HepG2 (cell line): ENCODE measurements around the gene PAK1. TPM values are rescaled to one million over a fixed set of nuclear protein-coding genes. Genes with fewer than 3 reads are reported as not detected.

Experiments
- ATF4 ChIP-seq, 2 experiments: fragments of 450-650 bp in 1 of 2; sonication (generic) in 1 of 2; formaldehyde crosslinking; IDR thresholded peaks; 2 replicates each; pipeline versions ENCODE4 v1.5.0 to v1.8.0; 2020 to 2022; ENCODE audit warnings: mild to moderate bottlenecking in 1 of 2, missing genetic modification reagents in 1 of 2
- DNMT3B ChIP-seq: conservative IDR thresholded peaks from 2 replicates; pipeline ENCODE4 v1.6.1; 2016; ENCODE audit warnings: missing biosample characterization, control low read depth
- EZH2 ChIP-seq: conservative IDR thresholded peaks from 2 replicates; pipeline ENCODE4 v1.6.1; 2012; ENCODE audit warnings: mild to moderate bottlenecking, low read depth, low read length, moderate library complexity
- GRHL1 ChIP-seq: sonication (generic); formaldehyde crosslinking; conservative IDR thresholded peaks from 2 replicates; pipeline ENCODE4 v1.8.0; 2022; ENCODE audit warnings: missing genetic modification reagents
- HNRNPLL ChIP-seq: fragments of 200-400 bp; formaldehyde crosslinking; IDR thresholded peaks from 2 replicates; pipeline ENCODE4 v1.6.1; 2017; ENCODE audit warnings: mild to moderate bottlenecking, low read depth, low read length; ENCODE audit not compliant: poor library complexity, severe bottlenecking
- KDM6A ChIP-seq: IDR thresholded peaks from 2 replicates; pipeline ENCODE4 v1.6.1; 2016; ENCODE audit warnings: low read depth
- PAF1 ChIP-seq: IDR thresholded peaks from 2 replicates; pipeline ENCODE4 v1.6.1; 2016; ENCODE audit warnings: missing genetic modification reagents, missing compliant biosample characterization
- RFX3 ChIP-seq: IDR thresholded peaks from 2 replicates; pipeline ENCODE4 v1.6.1; 2016; ENCODE audit warnings: missing biosample characterization, missing genetic modification reagents
- SIX1 ChIP-seq: sonication (generic); formaldehyde crosslinking; IDR thresholded peaks from 2 replicates; pipeline ENCODE4 v1.4.0; 2020; ENCODE audit warnings: missing genetic modification reagents, borderline replicate concordance
- SNAPC2 ChIP-seq: sonication (generic); formaldehyde crosslinking; IDR thresholded peaks from 2 replicates; pipeline ENCODE4 v1.8.1; 2022; ENCODE audit warnings: mild to moderate bottlenecking, missing genetic modification reagents
- TBX3 ChIP-seq: fragments of 450-650 bp; IDR thresholded peaks from 2 replicates; pipeline ENCODE4 v1.6.1; 2017; ENCODE audit warnings: antibody characterized with exemption, mild to moderate bottlenecking, inconsistent platforms, borderline replicate concordance
- THRA ChIP-seq: sonication (generic); formaldehyde crosslinking; IDR thresholded peaks from 2 replicates; pipeline ENCODE4 v1.4.0; 2020; ENCODE audit warnings: missing genetic modification reagents, borderline replicate concordance
- TMF1 ChIP-seq: sonication (generic); formaldehyde crosslinking; IDR thresholded peaks from 2 replicates; pipeline ENCODE4 v1.8.1; 2022; ENCODE audit warnings: low read depth, missing genetic modification reagents
- ZEB1 ChIP-seq: IDR thresholded peaks from 2 replicates; pipeline ENCODE4 v1.6.1; 2012; ENCODE audit warnings: mild to moderate bottlenecking, low read depth, inconsistent platforms; ENCODE audit not compliant: insufficient replicate concordance
- ZFP1 ChIP-seq: IDR thresholded peaks from 2 replicates; pipeline ENCODE4 v1.6.1; 2016
- ZFP90 ChIP-seq: sonication (generic); formaldehyde crosslinking; IDR thresholded peaks from 2 replicates; pipeline ENCODE4 v1.8.0; 2022; ENCODE audit warnings: missing genetic modification reagents, mild to moderate bottlenecking, inconsistent platforms, borderline replicate concordance
- ZNF382 ChIP-seq: sonication (generic); formaldehyde crosslinking; IDR thresholded peaks from 2 replicates; pipeline ENCODE4 v1.5.0; 2020; ENCODE audit warnings: missing genetic modification reagents, mild to moderate bottlenecking, borderline replicate concordance
- ZNF383 ChIP-seq: sonication (generic); formaldehyde crosslinking; IDR thresholded peaks from 2 replicates; pipeline ENCODE4 v1.4.0; 2020; ENCODE audit warnings: missing genetic modification reagents, mild to moderate bottlenecking, borderline replicate concordance
- ZNF460 ChIP-seq: sonication (generic); formaldehyde crosslinking; IDR thresholded peaks from 2 replicates; pipeline ENCODE4 v1.5.1; 2020; ENCODE audit warnings: missing genetic modification reagents, mild to moderate bottlenecking, borderline replicate concordance
- ZNF484 ChIP-seq: sonication (generic); formaldehyde crosslinking; IDR thresholded peaks from 2 replicates; pipeline ENCODE4 v1.5.1; 2020; ENCODE audit warnings: mild to moderate bottlenecking, low read depth, missing genetic modification reagents, borderline replicate concordance
- ZNF644 ChIP-seq: IDR thresholded peaks from 2 replicates; pipeline ENCODE4 v1.6.1; 2016; ENCODE audit warnings: low read depth
- ZNF703 ChIP-seq: sonication (generic); formaldehyde crosslinking; IDR thresholded peaks from 2 replicates; pipeline ENCODE4 v1.5.1; 2020; ENCODE audit warnings: missing genetic modification reagents, mild to moderate bottlenecking, moderate library complexity, borderline replicate concordance
- polyA plus RNA-seq, 8 experiments: library from polyadenylated mRNA; depleted of rRNA in 3 of 8; stranded (reverse) in 7 of 8; unstranded in 1 of 8; fragments of >200 nt; fragmentation: Illumina TruSeq in 4 of 8; extraction: Trizol in 4 of 8; gene quantifications; 2 replicates each; pipeline versions ENCODE4 v1.2.1 to v1.2.3, GENCODE V29; 2011 to 2016; ENCODE audit warnings: low read depth in 4 of 8, missing spikeins in 1 of 8, mixed read lengths in 1 of 8; ENCODE audit not compliant: insufficient read depth in 1 of 8
- total RNA-seq, 5 experiments: library from RNA; depleted of rRNA; stranded (reverse); fragments of >200 nt; fragmentation: Illumina TruSeq; extraction: Trizol; gene quantifications; 2 replicates each; pipeline ENCODE4 v1.2.3, GENCODE V29; 2016; ENCODE audit warnings: low read depth in 1 of 5
- TF ChIP-seq, protein P1 (sequence below): sonication (generic); formaldehyde crosslinking; IDR thresholded peaks from 2 replicates; pipeline ENCODE4 v1.5.0; 2020; ENCODE audit warnings: mild to moderate bottlenecking, missing genetic modification reagents
- TF ChIP-seq, protein P2 (sequence below): IDR thresholded peaks from 2 replicates; pipeline ENCODE4 v1.6.1; 2018; ENCODE audit warnings: missing genetic modification reagents, mild to moderate bottlenecking, missing compliant biosample characterization

PAK1 gene
- total and polyA plus RNA-seq, 2 of the 13 experiments (the other 11 are each of a cell fraction or from before 2014, with no cell fraction given), result 1.5 to 4.3 TPM

DNA sequence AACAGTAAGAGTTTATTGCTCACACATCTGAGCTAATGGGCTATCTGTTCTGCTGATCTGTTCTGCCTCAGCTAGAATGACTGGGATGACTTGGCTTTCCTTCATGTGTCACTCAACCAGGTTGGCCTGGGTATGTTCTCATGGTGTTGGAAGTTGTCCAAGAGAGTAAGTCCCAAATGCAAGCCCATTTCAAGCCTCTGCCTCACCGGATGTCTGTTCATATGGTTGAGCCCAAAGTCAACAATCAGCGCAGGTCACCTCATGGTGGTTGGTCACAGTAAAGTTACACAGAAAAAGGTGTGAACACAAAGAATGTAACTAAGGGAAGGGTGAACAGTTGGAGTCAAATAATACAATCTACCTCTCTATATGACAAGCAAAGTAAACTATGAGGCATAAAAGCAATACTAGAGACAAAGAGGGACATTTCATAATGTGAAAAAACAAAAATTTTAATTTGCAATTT, 174.3 kb downstream of the PAK1 start (continued):
- no peak for TF ChIP-seq GRHL1
- no peak for TF ChIP-seq EZH2
- TF ChIP-seq ATF4 (CRISPR knock-in tag; IDR thresholded peaks at IDR 0.05), result no peak
- TF ChIP-seq, protein P1, sequence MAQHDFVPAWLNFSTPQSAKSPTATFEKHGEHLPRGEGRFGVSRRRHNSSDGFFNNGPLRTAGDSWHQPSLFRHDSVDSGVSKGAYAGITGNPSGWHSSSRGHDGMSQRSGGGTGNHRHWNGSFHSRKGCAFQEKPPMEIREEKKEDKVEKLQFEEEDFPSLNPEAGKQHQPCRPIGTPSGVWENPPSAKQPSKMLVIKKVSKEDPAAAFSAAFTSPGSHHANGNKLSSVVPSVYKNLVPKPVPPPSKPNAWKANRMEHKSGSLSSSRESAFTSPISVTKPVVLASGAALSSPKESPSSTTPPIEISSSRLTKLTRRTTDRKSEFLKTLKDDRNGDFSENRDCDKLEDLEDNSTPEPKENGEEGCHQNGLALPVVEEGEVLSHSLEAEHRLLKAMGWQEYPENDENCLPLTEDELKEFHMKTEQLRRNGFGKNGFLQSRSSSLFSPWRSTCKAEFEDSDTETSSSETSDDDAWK (CRISPR knock-in tag), result no peak
- TF ChIP-seq SNAPC2, result no peak
- no peak for TF ChIP-seq ZFP90 (CRISPR knock-in tag)
- peak; percentile 52 for TF ChIP-seq ZNF644
- TF ChIP-seq PAF1 (CRISPR knock-in tag), result no peak
- no peak for TF ChIP-seq ZNF460 (CRISPR knock-in tag)
- peak; percentile 88; the same call in 1 of the 2 replicates for TF ChIP-seq TBX3
- TF ChIP-seq SIX1 (CRISPR knock-in tag), result no peak
- no peak for TF ChIP-seq ZNF383 (CRISPR knock-in tag)
- TF ChIP-seq ZNF703 (CRISPR knock-in tag), result no peak
- TF ChIP-seq HNRNPLL, result no peak
- TF ChIP-seq ZNF382, result no peak
- TF ChIP-seq ZFP1 (CRISPR knock-in tag), result no peak
- TF ChIP-seq ZEB1, result no peak
- no peak for TF ChIP-seq DNMT3B (CRISPR knock-in tag)
- no peak for TF ChIP-seq RFX3 (CRISPR knock-in tag)
- no peak for TF ChIP-seq KDM6A
- TF ChIP-seq, protein P2, sequence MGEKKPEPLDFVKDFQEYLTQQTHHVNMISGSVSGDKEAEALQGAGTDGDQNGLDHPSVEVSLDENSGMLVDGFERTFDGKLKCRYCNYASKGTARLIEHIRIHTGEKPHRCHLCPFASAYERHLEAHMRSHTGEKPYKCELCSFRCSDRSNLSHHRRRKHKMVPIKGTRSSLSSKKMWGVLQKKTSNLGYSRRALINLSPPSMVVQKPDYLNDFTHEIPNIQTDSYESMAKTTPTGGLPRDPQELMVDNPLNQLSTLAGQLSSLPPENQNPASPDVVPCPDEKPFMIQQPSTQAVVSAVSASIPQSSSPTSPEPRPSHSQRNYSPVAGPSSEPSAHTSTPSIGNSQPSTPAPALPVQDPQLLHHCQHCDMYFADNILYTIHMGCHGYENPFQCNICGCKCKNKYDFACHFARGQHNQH (CRISPR knock-in tag), result 0 out of 2 replicates have a peak, but pooled peaks have one; percentile 36
- no peak for TF ChIP-seq ZNF484 (CRISPR knock-in tag)
- no peak for TF ChIP-seq TMF1 (CRISPR knock-in tag)
- no peak for TF ChIP-seq THRA (CRISPR knock-in tag)
